ENCODE data around the gene MXRA8.

DNA sequence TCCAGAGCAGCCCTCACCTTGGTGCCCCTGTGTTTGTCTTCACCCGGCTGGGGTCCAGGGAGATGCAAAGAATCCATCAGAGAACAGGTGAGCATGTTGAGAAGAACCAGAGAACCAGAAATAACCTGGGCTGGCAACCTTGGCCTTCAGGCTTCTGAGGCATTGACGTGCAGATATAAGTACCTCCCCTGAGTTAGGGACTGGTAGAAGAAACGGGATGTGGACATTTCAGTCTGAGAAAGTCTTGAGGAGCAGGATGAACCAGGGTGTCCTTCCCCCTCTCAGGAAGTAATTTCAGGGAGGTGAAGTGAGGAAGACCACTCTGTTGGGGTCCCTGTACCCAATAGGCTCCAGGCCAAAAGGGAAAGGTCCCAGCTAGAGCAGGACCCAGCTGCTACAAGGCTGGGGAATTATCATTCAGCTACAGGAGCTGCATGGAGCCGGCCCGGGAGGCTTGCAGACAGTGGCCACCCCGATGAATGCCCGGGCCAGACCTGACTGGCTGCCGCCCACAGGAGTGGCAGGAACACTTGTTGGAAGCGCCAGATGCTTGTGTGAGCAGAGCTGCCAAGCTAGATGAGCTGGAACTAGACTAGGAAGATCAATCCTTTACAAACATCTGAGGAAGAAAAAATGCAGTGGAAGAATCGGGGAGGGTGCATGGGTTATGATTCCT lies 18.3 kb upstream of the MXRA8 start:
- TF ChIP-seq ELF4 (IDR thresholded peaks at IDR 0.05) = no peak
- no peak for TF ChIP-seq FOXM1 (IDR thresholded peaks at IDR 0.05; ENCODE audit: borderline replicate concordance)
- TF ChIP-seq ZNF384 (IDR thresholded peaks at IDR 0.05) = no peak
- TF ChIP-seq BHLHE40 (IDR thresholded peaks at IDR 0.05; ENCODE audit: borderline replicate concordance) = no peak
- no peak for TF ChIP-seq SP1 (IDR thresholded peaks at IDR 0.05)
- no peak for TF ChIP-seq L3MBTL2 (conservative IDR thresholded peaks at IDR 0.05)
- TF ChIP-seq HDGF (IDR thresholded peaks at IDR 0.05; ENCODE audit: borderline replicate concordance) = no peak
- TF ChIP-seq TARDBP (IDR thresholded peaks at IDR 0.05) = no peak
- no peak for TF ChIP-seq FOXK2 (IDR thresholded peaks at IDR 0.05)
- TF ChIP-seq FOXA1 (IDR thresholded peaks at IDR 0.05) = no peak
- TF ChIP-seq, protein P1, sequence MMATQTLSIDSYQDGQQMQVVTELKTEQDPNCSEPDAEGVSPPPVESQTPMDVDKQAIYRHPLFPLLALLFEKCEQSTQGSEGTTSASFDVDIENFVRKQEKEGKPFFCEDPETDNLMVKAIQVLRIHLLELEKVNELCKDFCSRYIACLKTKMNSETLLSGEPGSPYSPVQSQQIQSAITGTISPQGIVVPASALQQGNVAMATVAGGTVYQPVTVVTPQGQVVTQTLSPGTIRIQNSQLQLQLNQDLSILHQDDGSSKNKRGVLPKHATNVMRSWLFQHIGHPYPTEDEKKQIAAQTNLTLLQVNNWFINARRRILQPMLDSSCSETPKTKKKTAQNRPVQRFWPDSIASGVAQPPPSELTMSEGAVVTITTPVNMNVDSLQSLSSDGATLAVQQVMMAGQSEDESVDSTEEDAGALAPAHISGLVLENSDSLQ (IDR thresholded peaks at IDR 0.05) = no peak
- no peak for TF ChIP-seq ARNT (IDR thresholded peaks at IDR 0.05)

Measured in HEK293T (cell line).